ENCODE data around the gene NFATC3.
"Not testable (repeated sequence)": the region's sequence is repeated elsewhere in the genome, so short reads cannot be mapped to it uniquely, and the experiment has no call there.

Gene NFATC3

DNA sequence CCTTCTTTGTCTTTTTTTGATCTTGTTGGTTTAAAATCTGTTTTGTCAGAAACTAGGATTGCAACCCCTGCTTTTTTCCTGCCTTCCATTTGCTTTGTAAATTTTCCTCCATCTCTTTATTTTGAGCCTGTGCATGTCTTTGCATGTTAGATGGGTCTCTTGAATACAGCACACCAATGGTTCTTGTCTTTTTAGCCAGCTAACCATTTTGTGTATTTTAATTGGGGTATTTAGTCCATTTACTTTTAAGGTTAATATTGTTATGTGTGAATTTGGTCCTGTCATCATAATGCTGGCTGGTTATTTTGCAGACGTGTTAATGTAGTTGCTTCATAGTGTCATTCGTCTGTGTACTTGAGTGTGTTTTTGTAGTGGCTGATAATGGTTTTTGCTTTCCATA lies 26.2 kb downstream of the NFATC3 start:
- FAIRE-seq, result no peak
- no peak for TF ChIP-seq POLR2A (IDR thresholded peaks at IDR 0.05; ENCODE audit: low read depth, low read length)

DNA sequence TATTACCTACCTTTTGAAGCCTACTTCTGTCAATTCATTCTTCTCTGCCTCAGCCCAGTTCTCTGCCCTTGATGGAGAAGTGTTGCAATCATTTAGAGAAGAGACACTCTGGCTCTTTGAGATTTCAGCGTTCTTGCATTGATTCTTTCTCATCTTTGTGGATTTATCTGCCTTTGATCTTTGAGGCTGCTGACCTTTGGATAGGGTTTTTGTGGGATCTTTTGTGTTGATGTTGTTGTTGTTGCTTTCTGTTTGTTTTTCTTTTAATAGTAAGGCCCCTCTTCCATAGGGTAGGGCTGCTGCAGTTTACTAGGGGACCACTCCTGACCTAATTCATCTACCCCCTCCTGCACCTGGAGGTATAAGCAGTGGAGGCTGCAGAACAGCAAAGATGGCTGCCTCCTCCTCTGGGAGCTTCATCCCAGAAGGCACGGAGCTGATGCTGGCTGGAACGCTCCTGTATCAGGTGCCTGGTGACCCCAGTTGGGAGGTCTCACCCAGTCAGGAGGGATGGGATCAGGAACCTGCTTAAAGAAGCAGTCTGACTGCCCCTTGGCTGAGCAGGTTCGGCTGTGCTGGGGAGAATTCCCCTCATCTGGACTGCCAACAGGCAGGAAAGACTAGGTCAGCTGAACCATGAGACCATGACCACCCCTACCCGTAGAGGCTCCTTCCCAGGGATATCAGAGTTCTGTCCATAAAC lies 28.0 kb downstream of the NFATC3 start:
- DNase-seq (ENCODE audit: insufficient read length, low spot score), result no peak
- TF ChIP-seq POLR2A (IDR thresholded peaks at IDR 0.05; ENCODE audit: low read depth, low read length), result no peak
- FAIRE-seq, result no peak

More for the DNA sequence above, 26.2 kb downstream of the NFATC3 start:
- DNase-seq (ENCODE audit: insufficient read length, low spot score), result no peak

DNA sequence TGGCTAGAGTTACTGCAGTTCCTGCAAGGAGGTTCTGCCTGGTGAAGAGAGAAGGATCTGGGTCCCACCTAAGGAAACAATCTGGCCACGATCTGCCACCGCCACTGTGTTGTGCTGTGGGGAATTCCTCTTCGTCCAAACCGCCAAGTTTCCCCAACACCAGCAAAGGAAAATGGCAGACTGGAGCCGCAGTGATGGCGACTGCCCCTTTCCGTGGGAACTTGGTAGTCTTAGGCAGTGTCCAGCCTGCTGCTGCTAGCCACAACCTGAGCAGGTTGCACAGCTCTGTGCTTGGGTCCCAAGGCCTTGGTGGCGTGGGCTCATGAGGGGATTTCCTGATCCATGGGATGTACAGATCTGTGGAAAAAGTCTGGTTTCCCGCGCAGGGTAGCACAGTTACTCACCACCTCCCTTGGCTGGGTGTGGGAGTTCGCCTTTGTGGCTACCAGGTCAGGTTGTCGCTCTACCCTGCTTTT lies 28.6 kb downstream of the NFATC3 start:
- no peak for FAIRE-seq
- no peak for TF ChIP-seq POLR2A (IDR thresholded peaks at IDR 0.05; ENCODE audit: low read depth, low read length)

DNA sequence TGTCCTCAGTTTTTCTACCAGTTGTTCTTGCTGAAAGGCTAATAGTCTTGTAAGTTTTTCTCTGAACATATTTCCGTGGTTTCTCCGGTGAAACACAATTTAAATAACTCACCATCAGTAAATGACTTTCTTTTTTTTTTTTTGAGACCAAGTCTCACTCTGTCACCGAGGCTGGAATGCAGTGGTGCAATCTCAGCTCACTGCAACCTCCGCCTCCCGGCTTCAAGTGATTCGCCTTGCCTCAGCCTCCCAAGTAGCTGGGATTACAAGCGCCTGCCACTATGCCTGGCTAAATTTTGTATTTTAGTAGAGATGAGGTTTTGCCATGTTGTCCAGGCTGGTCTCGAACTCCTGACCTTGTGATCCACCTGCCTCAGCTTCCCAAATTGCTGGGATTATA lies 29.8 kb downstream of the NFATC3 start:
- DNase-seq (ENCODE audit: insufficient read length, low spot score); FAIRE-seq: not testable (repeated sequence)

More for the DNA sequence above, 28.6 kb downstream of the NFATC3 start:
- DNase-seq (ENCODE audit: insufficient read length, low spot score), result no peak

DNA sequence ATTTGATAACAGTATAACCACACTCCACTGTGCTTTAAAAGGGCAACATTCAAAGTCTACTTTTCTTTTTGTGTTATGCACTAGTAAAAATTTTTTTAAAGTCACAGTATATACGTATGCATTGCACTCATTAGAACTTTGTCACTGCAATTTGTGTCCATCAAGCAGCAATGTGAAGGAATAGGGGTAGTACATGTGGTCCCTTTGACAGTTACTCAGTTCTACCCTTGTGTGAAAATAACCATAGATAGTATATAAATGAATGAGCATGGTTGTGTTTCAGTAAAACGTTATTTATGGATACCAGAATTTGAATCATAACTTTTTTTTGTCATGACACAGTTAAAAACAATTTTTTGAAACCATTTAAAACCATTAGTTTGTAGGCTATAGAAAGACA lies 30.7 kb downstream of the NFATC3 start:
- FAIRE-seq (no peak), DNase-seq (ENCODE audit: insufficient read length, low spot score) (no peak)
- TF ChIP-seq POLR2A (IDR thresholded peaks at IDR 0.05; ENCODE audit: low read depth, low read length), result no peak

DNA sequence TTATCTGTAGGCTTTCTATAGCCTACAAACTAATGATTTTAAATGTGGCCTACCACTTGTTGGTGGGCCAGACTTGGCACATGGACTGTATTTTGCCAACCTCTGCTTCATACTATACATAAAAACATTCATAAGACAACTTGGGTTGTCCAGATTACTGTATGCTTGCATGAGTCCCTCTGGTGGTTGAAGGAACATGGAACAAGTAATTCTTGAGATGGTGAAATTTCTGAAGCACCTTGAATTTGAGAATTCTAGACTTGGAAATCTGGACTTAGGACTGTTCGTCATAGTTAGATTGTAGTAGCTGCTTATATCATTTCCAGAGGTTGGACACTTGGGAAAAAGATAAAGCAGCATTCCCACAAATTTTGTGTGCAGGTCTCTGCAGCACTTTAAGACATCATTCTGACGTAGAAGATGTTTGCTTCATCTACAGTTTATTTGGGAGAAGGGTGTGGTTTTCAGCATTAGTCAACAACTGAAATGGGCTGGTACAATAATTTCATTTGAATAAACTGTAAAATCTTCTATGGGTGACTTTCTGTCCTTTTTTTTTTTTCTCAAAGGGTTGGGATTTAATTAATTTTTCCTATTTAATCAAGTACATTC lies 31.2 kb downstream of the NFATC3 start:
- TF ChIP-seq POLR2A (IDR thresholded peaks at IDR 0.05; ENCODE audit: low read depth, low read length), result no peak
- no peak for FAIRE-seq
- no peak for DNase-seq (ENCODE audit: insufficient read length, low spot score)

DNA sequence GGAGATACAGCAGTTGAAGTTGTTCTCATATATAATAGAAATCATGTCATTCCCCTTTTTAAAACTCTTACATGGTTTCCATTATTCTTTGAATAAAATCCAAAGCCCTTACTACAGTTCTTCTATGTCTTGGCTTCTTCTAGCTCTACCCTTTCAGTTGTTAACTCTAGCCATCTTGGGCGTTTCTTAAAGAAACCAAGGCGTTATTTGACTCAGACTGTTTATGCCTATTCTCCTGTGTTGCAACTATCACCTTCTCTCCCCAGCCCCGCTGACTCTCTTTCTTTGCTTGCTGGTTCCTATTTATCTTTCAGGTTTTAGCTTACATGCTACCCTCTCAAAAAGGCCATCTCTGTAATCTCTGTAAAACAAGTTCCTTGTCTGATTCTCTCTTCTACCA lies 32.7 kb downstream of the NFATC3 start:
- no peak for DNase-seq (ENCODE audit: insufficient read length, low spot score)
- no peak for FAIRE-seq
- TF ChIP-seq POLR2A (IDR thresholded peaks at IDR 0.05; ENCODE audit: low read depth, low read length), result no peak

DNA sequence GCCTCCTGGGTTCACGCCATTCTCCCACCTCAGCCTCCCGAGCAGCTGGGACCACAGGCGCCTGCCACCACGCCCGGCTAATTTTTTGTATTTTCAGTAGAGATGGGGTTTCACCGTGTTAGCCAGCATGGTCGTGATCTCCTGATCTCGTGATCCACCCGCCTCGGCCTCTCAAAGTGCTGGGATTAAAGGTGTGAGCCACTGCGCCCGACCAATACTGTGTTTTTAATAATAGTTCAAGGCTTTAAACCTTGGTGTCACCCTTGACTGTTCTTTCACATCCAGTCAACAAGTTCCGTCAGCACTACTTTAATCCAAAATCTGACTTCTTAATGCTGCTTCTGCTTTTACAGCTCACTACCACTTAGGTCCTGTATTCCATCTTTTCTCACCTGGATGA lies 33.8 kb downstream of the NFATC3 start:
- not testable (repeated sequence) for FAIRE-seq; DNase-seq (ENCODE audit: insufficient read length, low spot score)

DNA sequence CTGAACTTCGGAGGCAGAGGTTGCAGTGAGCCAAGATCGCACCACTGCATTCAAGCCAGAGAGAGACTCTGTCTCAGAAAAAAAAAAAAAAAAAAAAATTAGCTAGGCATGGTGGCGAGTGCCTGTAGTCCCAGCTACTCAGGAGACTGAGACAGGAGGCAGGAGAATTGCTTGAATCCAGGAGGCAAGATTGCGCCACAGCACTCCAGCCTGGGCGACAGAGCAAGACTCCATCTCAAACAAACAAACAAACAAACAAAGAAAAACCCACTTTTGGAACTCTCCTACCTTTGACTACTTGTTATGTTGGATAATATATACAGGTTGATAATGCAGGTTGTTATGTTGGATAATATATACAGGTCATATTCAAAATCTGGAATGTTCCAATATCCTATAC lies 35.3 kb downstream of the NFATC3 start:
- FAIRE-seq; DNase-seq (ENCODE audit: insufficient read length, low spot score): not testable (repeated sequence)

DNA sequence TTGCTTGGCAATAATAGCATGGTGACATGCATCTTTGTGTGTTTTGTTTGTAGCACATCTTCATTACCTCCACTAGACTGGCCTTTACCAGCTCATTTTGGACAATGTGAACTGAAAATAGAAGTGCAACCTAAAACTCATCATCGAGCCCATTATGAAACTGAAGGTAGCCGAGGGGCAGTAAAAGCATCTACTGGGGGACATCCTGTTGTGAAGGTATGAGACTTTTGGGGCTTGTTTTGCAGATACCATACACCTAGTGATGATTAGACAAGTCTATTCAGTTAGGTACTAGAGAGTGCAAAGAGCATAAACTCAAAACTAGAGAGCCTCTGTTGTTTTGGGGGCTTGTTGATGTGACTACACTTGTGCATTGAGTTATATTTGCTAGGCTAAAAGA lies 41.2 kb downstream of the NFATC3 start:
- DNase-seq (ENCODE audit: insufficient read length, low spot score) (no peak), FAIRE-seq (no peak)
- no peak for TF ChIP-seq POLR2A (IDR thresholded peaks at IDR 0.05; ENCODE audit: low read depth, low read length)

DNA sequence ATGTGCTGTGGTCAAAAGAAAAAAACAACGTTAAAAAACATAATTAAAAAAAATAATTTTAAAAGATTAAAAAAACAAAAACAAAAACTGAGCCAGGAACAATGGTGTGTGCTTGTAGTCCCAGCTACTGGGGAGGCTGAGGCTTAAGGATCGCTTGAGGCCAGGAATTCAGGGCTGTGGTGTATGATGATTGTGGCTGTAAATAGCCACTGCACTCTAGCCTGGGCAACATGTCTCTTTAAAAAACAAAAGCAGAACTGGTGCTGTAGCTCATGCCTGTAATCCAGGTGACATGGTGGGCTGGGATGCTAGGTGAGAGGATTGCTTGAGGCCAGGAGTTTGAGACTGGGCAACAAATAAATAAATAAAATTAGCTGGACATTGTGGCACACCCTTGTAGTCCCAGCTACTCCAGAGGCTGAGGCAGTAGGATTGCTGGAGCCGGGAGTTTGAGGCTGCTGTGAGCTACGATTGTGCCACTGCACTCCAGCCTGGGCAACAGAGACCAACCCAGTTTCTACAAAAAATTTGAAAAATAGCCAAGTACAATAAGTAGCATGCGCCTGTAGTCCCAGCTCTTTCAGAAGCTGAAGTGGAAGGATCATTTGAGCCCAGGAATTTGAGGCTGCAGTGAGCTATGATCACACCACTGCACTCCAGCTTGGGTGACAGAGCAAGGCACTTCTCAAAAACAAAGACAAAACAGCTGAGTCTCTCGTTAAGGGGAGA lies 43.6 kb downstream of the NFATC3 start:
- DNase-seq (ENCODE audit: insufficient read length, low spot score), result no peak
- TF ChIP-seq POLR2A (IDR thresholded peaks at IDR 0.05; ENCODE audit: low read depth, low read length), result no peak
- no peak for FAIRE-seq

DNA sequence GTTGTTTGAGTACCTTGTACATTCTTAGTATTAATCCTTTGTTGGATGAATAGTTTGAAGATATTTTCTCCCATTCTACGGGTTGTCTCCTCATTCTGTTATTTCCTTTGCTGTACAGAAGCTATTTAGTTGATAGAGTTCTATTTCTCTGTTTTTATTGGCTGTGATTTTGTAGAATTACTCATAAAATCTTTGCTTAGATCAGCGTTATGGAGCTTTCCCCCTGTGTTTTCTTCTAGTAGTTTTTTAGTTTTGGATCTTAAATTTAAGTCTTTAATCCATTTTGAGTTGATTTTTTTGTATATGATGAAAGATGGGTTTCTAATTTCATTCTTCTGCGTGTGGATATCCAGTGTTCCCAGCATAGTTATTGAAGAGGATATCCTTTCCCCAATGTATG lies 45.4 kb downstream of the NFATC3 start:
- no peak for TF ChIP-seq POLR2A (IDR thresholded peaks at IDR 0.05; ENCODE audit: low read depth, low read length)
- no peak for DNase-seq (ENCODE audit: insufficient read length, low spot score)
- FAIRE-seq, result no peak

DNA sequence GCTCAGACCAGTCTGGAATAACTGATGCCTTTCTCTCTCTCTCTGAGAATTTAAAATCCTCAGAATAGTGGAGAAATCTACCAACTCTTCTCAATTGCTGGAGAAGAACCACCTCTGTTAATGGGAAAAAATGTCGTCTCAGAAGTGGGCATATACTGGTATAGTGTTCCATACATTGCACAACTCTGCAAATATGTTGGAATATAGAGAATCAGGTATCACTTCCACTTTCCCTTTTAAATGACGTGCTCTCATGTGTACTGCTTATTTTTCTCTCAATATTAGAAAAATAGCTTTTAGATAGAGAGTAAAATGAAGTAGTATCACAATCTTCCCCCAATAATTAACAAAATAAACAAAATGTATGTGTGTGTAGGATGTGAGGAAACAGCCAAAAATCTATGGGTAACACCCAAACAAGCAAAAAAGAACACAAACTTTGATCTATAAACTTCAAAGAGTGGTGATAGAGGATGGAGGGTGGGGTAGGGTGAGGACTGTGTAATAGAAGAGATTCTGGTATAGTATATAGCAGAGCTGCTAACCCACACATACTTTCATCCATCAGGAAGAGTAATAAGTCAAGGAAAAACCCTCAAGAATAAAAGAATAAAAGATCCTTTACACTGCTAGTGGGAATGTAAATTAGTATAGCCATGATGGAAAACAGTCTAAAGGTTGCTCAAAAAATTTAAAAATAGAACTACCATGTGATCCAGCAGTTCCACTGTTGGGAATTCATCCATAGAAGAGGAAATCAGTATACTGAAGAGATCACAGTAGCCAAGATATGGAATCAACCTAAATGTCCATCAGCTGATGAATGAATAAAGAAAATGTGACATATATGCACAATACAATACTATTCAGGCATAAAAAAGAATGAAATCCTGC lies 46.9 kb downstream of the NFATC3 start:
- DNase-seq (ENCODE audit: insufficient read length, low spot score) (no peak), FAIRE-seq (no peak)
- no peak for TF ChIP-seq POLR2A (IDR thresholded peaks at IDR 0.05; ENCODE audit: low read depth, low read length)

DNA sequence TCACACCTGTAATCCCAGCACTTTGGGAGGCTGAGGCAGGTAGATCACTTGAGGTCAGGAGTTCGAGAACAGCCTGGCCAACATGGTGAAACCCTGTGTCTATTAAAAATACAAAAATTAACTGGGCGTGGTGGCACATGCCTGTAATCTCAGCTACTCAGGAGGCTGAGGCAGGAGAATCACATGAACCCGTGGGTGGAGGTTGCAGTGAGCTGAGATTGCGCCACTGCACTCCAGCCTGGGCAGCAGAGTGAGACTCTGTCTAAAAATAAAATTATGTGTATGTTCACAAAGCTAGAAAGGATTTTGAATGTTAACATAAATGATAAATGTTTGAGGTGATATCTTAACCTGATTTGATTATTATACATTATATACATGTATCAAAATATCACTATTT lies 47.8 kb downstream of the NFATC3 start:
- FAIRE-seq; DNase-seq (ENCODE audit: insufficient read length, low spot score): not testable (repeated sequence)

Data from H54 (cell line).